GM19324 (cell line): ENCODE measurements around the gene TOGARAM2.

Experiments
- ATAC-seq: cut with Tn5 transposase; IDR thresholded peaks from one replicate; pipeline ENCODE4 v1.9.1; 2021; ENCODE audit warnings: mild to moderate bottlenecking, moderate library complexity; ENCODE audit not compliant: unreplicated experiment, low FRiP score

Gene TOGARAM2

DNA sequence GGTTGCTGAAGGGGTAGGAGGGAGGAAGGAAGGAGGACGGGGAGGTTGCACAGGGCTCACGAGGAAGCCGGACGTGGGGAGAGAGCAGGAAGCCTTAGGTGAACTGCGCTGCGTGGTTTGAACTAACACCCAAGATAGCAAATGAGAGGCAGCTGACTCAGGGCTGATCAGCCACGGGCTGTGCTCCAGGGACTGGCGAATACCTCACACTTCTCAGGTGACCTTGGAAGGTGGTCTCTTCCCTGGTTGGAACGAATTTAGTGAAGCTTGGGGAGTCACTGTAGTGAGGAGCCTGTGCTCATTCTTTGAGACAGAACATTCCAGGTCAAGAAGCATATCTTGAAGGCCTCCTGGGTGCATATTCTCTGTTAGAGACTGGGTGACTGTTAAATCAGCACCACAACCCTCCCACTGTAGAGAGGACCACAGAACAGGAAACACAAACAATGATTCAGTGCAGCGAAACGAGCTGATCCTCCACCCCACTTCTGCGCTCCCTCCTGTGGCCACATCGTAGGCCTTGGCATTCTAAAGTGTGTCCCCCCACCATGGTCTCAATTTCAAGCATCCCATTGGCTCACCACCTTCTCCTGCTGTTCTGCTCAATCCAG lies 33.8 kb downstream of the TOGARAM2 start:
- ATAC-seq, result no peak

DNA sequence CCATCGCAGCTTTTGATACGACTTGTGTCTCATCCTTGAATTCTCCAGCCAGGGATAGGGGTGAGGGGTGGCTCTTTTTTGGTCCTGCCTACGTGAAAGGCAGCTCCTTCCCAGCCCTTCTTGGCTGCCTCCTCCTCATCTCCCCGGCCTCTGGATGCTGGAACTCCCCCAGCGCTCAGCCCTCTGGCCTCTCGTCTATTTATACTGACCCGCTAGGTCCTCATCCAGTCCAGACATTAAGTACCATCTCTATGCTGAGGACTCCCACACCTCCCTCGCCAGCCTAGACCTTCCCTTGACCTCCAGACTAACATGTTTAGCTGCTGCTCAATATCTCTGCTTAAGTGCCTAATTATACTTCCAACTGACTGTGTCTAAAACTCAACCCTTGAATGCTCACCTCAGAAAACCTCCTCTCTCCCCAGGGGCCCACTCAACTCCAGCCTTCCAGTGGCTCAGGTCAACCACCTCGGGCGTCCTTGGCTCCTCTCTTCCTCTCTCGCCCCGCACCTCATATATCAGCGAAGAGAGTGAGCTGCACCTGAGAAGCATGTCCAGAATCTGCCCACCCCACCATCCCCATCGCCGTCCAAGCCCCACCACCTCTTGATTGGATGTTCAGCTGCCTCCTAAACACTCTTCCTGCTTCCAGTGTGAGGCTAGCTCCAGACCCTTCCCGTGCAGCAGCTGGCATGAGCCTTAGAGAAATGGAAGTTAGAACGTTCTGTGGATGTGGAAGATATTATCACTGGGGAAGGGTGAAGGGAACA lies 34.8 kb downstream of the TOGARAM2 start:
- no peak for ATAC-seq

DNA sequence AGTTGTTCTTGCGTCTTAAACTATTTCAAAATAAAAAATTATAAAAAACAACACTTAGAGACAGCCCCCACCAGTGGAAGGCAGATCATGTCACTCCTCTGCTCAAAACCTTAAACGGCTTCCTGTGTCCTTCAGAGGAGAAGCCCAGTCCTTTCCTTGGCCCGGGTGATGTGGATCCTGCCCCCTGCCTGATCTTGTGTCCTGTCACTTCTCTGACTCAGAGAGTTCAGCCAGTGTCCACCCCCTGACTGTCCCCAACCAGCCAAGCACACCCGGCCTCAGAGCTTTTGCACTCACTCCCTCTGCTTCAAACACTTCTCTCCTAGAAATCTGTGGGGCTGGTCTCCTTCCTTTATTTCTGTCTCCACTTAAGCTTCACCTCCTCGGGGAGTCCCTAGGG lies 35.4 kb downstream of the TOGARAM2 start:
- no peak for ATAC-seq

DNA sequence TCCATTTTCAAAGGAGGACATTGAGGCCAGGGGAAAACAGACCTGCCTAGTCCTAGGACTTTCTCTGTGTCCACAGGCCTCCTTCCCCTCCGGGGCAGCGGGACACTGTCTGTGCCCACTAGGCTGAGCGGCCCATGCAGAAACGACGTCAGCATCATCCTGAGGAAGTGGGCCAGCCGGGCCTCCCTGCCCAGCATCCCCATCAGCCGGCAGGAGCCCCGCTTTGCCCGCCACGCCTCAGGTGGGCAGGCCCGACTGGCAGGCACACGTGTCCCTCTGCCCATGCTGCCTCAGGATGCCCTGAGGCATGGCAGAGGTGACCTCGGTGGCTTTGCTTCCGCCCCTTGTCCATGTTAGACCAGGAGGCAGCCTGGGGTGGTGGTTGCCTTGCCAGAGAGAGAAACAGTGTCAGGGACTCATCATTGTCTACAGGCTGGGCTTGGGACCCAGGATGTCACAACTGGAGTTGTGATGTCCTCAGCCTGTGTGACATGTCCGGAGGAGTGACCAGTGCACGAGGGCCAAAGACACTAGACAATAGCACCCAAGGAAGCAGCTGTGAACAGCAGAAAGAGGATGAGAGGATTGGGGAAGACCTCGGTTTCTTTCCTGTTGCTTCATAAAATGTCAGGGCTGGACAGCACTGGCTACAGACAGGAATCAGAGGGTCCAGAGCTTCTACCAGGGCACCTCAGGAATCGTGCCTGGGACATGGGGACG lies 36.8 kb downstream of the TOGARAM2 start:
- ATAC-seq, result no peak

DNA sequence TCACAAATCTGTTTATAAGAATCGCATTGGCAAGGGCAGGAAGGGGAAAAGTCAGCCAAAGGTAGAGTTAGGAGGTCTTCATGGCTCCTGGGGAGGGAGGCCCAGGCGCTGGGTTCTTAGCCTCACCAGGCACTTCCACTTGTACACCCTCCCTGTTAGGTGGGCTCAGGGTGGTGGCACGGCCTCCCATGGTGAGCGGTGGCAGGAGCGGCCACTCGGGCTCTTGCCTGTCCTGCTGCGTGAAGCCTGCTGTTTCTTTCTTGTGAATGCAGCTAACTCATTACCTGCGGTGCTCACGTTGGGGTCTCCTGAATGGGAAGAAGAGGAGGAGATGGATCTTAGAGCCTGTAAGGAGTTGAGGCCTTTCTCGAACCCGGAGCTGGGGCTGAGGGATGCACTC lies 40.8 kb downstream of the TOGARAM2 start:
- ATAC-seq, result no peak

DNA sequence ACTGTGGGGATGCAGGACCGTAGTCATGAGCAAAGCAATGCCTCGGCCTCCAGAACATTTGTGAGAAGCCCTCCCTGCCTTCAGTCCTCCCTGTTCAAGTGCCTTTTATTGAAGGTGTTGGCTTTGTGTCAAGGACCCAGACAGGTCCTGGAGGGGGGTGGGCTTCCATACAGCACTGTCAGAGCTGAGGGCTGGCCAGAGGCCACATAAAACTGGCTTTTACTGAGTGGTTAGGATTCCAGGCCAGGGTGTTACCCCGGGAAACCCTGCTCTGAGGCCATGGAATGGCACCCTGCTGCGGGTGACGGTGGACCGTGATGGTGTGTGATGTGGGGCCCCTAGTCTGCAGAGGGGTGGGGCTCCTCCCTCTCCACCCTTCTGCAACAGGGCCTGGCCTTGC lies 41.6 kb downstream of the TOGARAM2 start:
- no peak for ATAC-seq

DNA sequence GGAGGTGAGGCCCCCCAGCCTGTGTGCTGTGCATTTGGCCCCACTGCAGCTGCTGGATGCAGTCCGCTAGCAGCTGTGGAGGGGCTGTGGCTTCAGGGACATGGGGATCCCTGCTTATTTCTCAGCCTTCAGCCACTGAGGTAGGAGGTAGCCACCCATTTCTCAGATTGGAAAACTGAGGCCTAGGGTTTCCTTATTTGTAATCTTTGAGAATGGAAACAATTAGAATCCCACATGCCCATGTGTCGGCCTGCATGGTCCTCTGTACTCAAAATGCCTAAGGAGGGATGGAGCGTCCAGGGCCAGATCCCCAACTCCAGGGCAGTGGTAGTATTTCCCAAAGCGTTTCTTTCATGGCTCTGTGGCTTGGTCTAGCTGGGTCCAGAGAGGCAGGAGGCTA lies 42.1 kb downstream of the TOGARAM2 start:
- ATAC-seq, result no peak

GRCh38 chr2:29024882-29025430 lies 43.9 kb downstream of the TOGARAM2 start:
- no peak for ATAC-seq

GRCh38 chr2:29025711-29026110 lies 44.6 kb downstream of the TOGARAM2 start:
- ATAC-seq, result no peak

DNA sequence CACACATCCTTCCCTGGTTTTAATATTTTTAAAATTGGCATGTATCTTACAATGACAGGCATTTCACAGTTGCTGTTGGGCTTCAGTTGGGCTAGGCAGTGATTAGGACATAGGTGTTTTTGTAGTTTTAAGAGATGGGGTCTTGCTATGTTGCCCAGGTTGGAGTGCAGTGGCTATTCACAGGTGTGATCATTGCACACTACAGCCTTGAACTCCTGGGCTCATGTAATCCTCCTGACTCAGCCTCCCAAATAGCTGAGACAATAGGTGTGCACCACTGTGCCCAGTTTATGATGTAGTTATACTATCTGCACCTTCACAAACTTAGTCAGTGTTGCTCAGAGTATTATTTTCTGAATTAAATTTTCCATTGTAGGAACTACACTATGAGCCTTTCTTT lies 49.9 kb downstream of the TOGARAM2 start:
- ATAC-seq, result no peak

- no peak for ATAC-seq
Observed at GRCh38 chr2:29032189-29032588, 51.1 kb downstream of the TOGARAM2 start.

DNA sequence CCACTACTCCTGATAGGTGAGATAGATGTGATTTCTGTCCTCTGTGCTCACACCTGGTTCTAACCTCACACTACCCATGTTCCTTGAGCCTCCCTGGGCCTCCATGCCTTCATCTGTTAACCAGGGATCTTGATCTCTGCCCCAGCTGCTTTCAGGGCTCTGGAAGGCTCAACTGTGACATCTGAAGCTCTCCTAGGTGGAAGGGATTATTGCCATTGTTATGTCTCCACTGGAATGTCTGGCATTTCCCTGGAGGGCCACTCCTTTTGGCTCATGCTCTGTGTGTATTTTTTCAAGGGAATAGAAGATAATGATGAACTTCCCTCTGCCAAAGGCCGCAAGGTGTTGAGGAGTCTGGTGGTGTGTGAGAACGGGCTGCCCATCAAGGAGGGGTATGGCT lies 52.1 kb downstream of the TOGARAM2 start:
- no peak for ATAC-seq

- no peak for ATAC-seq
Observed at GRCh38 chr2:29033656-29034055, 52.6 kb downstream of the TOGARAM2 start.

DNA sequence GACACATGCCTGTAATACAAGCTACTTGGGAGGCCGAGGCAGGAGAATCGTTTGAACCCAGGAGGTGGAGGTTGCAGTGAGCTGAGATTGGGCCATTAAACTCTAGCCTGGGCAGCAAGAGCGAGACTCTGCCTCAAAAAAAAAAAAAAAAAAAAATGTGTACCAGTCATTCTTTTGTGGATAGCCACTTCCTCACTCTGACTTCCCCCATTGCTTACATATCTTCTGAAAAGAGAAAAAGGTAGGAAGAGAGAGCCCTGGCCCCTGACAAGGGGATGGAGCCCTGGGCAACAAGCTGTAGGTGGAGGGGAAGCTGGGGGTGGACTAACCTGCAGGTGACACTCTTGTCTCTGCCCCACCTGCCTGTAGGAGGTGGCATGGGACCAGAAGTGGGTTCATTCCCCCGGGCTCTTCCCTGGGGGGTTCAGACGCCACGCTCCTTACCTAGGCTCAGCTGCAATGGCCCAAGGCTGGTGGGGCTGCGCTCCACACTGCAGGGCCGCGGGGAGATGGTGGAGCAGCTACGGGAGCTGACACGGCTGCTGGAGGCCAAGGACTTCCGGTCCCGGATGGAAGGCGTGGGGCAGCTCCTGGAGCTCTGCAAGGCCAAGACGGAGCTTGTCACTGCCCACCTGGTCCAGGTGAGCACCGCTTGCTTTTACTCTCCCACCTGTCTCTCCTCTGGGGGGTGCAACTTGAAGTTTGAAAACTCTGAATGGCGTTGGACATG lies 54.1 kb downstream of the TOGARAM2 start:
- ATAC-seq, result no peak

GRCh38 chr2:29039718-29040480 lies 58.8 kb downstream of the TOGARAM2 start:
- ATAC-seq, result peak; percentile 63

GRCh38 chr2:29040552-29040951 lies 59.5 kb downstream of the TOGARAM2 start:
- no peak for ATAC-seq

DNA sequence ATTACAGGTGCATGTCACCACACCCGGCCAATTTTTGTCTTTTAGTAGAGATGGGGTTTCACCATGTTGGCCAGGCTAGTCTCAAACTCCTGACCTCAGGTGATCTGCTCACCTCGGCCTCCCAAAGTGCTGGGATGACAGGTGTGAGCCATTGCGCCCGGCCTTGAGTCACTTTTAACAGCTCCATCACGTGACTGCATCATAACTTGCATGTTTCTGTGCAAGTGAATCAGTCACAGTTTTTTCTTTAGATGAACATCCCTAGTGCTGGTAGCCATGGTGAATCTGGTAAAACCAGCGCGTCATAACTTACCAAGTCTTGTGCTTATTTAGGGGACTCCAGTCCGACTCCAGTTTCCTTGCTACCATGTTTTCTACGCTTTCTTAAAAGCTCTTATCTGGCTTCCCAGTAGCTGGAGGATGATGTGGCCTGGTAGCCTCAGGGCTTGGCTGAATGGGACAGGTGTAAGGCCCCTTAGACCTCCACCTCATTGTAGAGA lies 60.1 kb downstream of the TOGARAM2 start:
- no peak for ATAC-seq

GRCh38 chr2:29042561-29043075 lies 61.5 kb downstream of the TOGARAM2 start:
- no peak for ATAC-seq

DNA sequence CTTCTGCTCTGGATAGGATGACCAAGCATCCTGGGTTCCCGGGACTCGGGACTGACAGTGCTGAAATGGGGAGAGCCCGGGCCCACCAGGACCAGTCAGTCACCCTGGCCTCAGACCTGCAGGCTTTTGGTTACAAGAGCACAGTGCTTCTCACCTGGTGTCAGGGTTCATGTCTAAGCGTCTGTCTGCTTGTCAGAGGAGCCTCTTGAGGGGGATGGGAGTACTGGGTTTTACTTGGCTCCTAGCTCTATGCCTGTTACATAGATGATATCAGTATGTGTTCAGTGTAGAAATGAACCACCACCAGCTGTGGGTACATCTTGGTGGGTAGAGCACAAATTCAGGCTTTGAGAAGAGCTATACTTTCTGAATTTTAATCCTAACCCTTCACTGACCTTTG lies 63.4 kb downstream of the TOGARAM2 start:
- ATAC-seq, result no peak

- ATAC-seq, result no peak
Observed at GRCh38 chr2:29046321-29046720, 65.2 kb downstream of the TOGARAM2 start.
